Mucosa of descending colon (tissue), 3 donors: Measurements from ENCODE around the gene TIMP3. TPM values are rescaled to one million over a fixed set of nuclear protein-coding genes. Genes with fewer than 3 reads are reported as not detected.

Experiments
- ATAC-seq: fragments of 200-7000 bp; cut with Tn5 transposase; one replicate; pipeline ENCODE4 v1.9.1; 2020; ENCODE audit warnings: mild to moderate bottlenecking, moderate library complexity
- DNase-seq, 3 donors: peaks; one replicate each; pipeline ENCODE4 v3.0.0-alpha.2; 2020
- H3K36me3 ChIP-seq: fragments of 200-600 bp; one replicate; pipeline ENCODE4 v1.8.0; 2021; ENCODE audit warnings: low read depth, mild to moderate bottlenecking
- H3K4me1 ChIP-seq: fragments of 200-600 bp; one replicate; pipeline ENCODE4 v1.8.0; 2021; ENCODE audit warnings: low read depth, mild to moderate bottlenecking
- H3K4me3 ChIP-seq: fragments of 200-600 bp; one replicate; pipeline ENCODE4 v1.8.0; 2021; ENCODE audit warnings: mild to moderate bottlenecking
- H3K9me3 ChIP-seq: fragments of 200-600 bp; one replicate; pipeline ENCODE4 v1.8.0; 2021; ENCODE audit warnings: mild to moderate bottlenecking
- CTCF ChIP-seq: fragments of 200-600 bp; IDR thresholded peaks from one replicate; pipeline ENCODE4 v1.8.0; 2022; ENCODE audit warnings: antibody characterized with exemption, mild to moderate bottlenecking
- intact Hi-C, 2 donors: fragments of 100-400 bp; cut with DNase I in 1 of 2; cut with micrococcal nuclease in 1 of 2; formaldehyde crosslinking; loops; one replicate each; pipeline versions ENCODE4 v1.11.0 to v1.11.1; 2022; cut with DNase I, micrococcal nuclease
- total RNA-seq, 3 donors: library from RNA; stranded (reverse); fragmentation: NEBNext Ultra II Directional in 2 of 3; extraction: Animal tissue kit (Norgen Biotek cat#: 25700) in 2 of 3; gene quantifications; one replicate each; pipeline versions ENCODE4 v1.2.1 to v1.2.4, GENCODE V29; 2021 to 2023
- donor health status: DM: no; HTN: no; CAD: no; lungs with moderate emphysema.
- donor health status: DM: no; HTN: no; CAD: no.
- donor health status: DM: no; HTN: yes; CAD: no.

The TIMP3 gene
- total RNA-seq, 3 donors from 2014 or later, result 14.4 to 193 (median 49.1) TPM

- Histone ChIP-seq H3K9me3 (no peaks in the 10 kb centered on the region), H3K36me3 (no peaks in the 10 kb centered on the region), H3K4me3 (no peak overlapping the region), H3K4me1 (no peaks in the 10 kb centered on the region)
- intact Hi-C loops, result no loop called here
- DNase-seq, result no peak
- TF ChIP-seq CTCF, result no peak
- no peak for ATAC-seq
These were observed 23.2 kb downstream of the TIMP3 start for GRCh38 chr22:32824531-32825312.

GRCh38 chr22:32826537-32826936 lies 25.0 kb downstream of the TIMP3 start:
- no peak for DNase-seq
- intact Hi-C loops, result no loop called here
- Histone ChIP-seq H3K4me3 (no peak overlapping the region), H3K36me3 (no peaks in the 10 kb centered on the region), H3K9me3 (no peaks in the 10 kb centered on the region), H3K4me1 (peaks cover 3% of the 10 kb centered on the region)
- TF ChIP-seq CTCF, result no peak
- ATAC-seq, result no peak

GRCh38 chr22:32827049-32827602 lies 25.6 kb downstream of the TIMP3 start:
- Histone ChIP-seq H3K36me3 (no peaks in the 10 kb centered on the region), H3K4me1 (peaks cover 8% of the 10 kb centered on the region), H3K9me3 (no peaks in the 10 kb centered on the region), H3K4me3 (no peak overlapping the region)
- no peak for ATAC-seq
- DNase-seq, result no peak
- intact Hi-C loops, result no loop called here
- TF ChIP-seq CTCF, result no peak

GRCh38 chr22:32828150-32828549 lies 26.6 kb downstream of the TIMP3 start:
- ATAC-seq (no peak), DNase-seq (no peak)
- Histone ChIP-seq H3K9me3 (no peaks in the 10 kb centered on the region), H3K36me3 (no peaks in the 10 kb centered on the region), H3K4me1 (peaks cover 9% of the 10 kb centered on the region), H3K4me3 (no peak overlapping the region)
- intact Hi-C loops, result no loop called here
- TF ChIP-seq CTCF, result no peak

- Histone ChIP-seq H3K4me3 (no peak overlapping the region), H3K4me1 (peaks cover 9% of the 10 kb centered on the region), H3K9me3 (no peaks in the 10 kb centered on the region), H3K36me3 (no peaks in the 10 kb centered on the region)
- no peak for DNase-seq
- no peak for ATAC-seq
- no peak for TF ChIP-seq CTCF
- intact Hi-C loops, result no loop called here
These were observed 27.1 kb downstream of the TIMP3 start for GRCh38 chr22:32828561-32828960.
